Stimulated activated memory B cell treated with anti-CD40 and anti-IgM and Interleukin-4, amounts not matched to agents 10 μg/mL and 1 μg/mL and 100 μg/mL, for 72 hours (primary cell): ENCODE results near the gene BUB1.

ENCODE experiments used
- ATAC-seq: fragments of 150-1000 bp; cut with Tn5 transposase; 2 replicates; pipeline ENCODE4 v1.10.0; 2021
- H3K27ac Mint-ChIP-seq: one replicate; pipeline ENCODE4 v1.8.0; 2022; ENCODE audit warnings: mild to moderate bottlenecking, mixed read lengths
- H3K27me3 Mint-ChIP-seq: one replicate; pipeline ENCODE4 v1.8.0; 2022; ENCODE audit warnings: mixed read lengths
- H3K36me3 Mint-ChIP-seq: one replicate; pipeline ENCODE4 v1.8.0; 2022; ENCODE audit warnings: mixed read lengths
- H3K4me1 Mint-ChIP-seq: one replicate; pipeline ENCODE4 v1.8.0; 2022; ENCODE audit warnings: mixed read lengths
- H3K4me3 Mint-ChIP-seq: one replicate; pipeline ENCODE4 v1.8.0; 2022; ENCODE audit warnings: mild to moderate bottlenecking, moderate library complexity, mixed read lengths
- H3K9me3 Mint-ChIP-seq: one replicate; pipeline ENCODE4 v1.8.0; 2022; ENCODE audit warnings: mixed read lengths

Gene BUB1

DNA sequence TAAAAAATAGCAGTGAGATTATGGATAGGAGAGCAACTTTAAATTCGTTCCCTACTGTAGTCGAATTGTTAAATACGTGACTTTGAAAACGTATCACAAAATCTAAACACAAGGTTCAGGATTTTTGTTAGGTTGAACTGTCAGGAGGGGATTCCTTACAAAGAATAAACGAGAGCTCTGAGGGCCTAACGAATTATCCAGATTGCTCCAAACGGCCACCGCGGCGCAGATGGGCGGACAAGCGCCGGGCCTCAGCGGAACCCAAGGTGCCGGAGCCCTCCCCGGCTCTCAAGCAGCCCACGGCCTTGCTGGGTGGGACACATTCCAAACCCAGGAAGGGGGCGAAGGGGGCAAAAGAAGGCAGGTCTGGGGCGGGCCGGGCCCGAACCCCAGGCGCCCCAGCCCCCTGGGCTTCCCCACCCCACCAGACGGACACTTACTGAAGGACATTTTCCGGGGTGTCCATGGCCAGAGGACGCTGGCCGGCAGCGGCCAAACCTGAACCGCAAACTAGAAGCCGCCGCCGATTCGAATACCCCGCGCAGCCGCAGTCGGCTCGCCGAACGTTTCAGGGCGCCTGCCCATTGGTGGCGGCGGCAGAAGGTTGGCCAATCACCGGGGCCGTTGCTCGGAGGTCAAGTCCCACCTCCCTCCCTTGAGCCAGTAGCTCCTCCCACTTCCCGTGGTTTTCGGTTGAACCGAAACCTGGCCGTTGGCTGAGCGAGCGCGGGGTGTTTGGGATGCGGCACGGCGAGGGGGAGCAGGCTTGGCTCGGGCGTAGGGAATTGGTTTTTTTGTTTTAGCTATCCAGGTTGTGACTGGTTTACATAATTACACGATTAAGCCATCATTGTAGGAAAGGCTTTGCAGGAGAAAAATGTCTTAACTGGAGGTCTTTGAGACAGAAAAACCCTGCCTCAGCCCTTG, at the start of gene BUB1:
TSS of gene BUB1 (minus strand) at position 534 of the 927 bp plus-strand sequence. CDS start at position 466, 68 bp downstream.
- Mint-ChIP-seq H3K27me3 (no peaks in the 10 kb centered on the region), H3K27ac (peak within 1 kb of the TSS; percentile 85), H3K36me3 (no peaks in the 10 kb centered on the region), H3K4me1 (peaks cover 28% of the 10 kb centered on the region), H3K9me3 (no peaks in the 10 kb centered on the region), H3K4me3 (peak within 1 kb of the TSS; percentile 91)
- ATAC-seq, result peak; percentile 94

DNA sequence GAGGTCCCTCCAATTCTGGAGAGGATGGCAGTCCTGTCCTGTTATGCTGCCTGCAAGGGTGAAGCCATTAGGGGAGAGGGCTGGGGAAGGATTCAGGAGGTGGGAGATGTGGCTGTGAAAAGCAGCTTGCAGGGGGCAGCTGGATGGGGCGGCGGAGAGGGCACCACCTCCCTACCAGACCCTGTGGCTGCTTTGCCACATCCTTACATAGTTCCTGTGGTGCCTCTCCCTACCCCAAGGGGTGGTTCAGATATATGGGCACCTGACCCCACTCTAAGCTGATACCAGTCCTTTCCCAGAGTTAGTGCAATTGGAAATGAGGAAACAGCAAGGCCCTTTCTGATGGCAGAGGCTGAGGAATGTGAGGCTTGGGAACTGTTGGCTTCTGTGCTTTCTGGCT, 48.4 kb upstream of the BUB1 start:
- no peak for ATAC-seq
- peaks cover 8% of the 10 kb centered on the region for H3K4me1 Mint-ChIP-seq
- H3K4me3 Mint-ChIP-seq, result no peak overlapping the region
- peaks cover 40% of the 10 kb centered on the region for H3K27me3 Mint-ChIP-seq
- no peak overlapping the region for H3K27ac Mint-ChIP-seq
- H3K9me3 Mint-ChIP-seq, result peaks cover 5% of the 10 kb centered on the region
- no peaks in the 10 kb centered on the region for H3K36me3 Mint-ChIP-seq

DNA sequence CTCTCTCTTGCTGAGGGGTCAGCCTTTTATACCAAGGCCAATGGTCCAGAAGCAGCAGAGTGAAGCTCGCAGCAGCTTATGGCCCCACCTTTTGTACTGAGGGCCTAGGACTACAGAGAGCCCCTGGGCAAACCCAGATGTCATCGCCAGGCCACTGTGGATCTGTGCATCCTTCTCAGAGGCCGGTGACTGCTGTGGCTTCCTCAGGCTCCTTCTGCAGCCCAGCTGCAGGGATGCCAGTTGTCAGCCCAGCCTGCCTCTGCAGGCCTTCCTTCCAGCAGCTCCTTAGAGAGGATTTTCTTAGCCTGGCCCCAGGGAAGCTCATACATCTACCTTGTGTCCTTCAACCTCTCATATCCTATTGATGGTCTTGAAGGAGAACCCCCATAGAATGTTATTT, 48.0 kb upstream of the BUB1 start:
- ATAC-seq, result peak; percentile 8
- no peak overlapping the region for H3K27ac Mint-ChIP-seq
- H3K27me3 Mint-ChIP-seq, result peaks cover 36% of the 10 kb centered on the region
- H3K4me3 Mint-ChIP-seq, result no peak overlapping the region
- no peaks in the 10 kb centered on the region for H3K36me3 Mint-ChIP-seq
- peaks cover 3% of the 10 kb centered on the region for H3K9me3 Mint-ChIP-seq
- peaks cover 4% of the 10 kb centered on the region for H3K4me1 Mint-ChIP-seq

DNA sequence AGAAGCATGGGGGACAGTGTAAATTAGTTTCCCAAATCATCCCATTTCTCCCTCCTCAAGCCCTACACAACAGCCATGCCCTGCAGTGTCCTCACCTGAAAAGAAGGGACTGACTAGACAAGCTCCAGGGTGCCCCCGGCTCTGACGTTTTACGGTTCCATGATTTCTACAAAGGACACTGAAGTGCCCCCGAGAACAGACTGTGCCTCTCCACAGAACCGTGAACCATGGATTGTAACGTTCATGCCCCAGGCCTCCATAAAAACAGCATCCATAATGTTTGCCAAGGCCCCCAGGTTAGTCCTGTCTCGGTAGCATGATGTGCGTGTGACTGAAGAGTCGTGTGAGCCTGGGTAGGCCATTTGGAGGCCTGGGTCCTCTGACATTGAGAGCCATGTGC, 47.5 kb upstream of the BUB1 start:
- H3K4me3 Mint-ChIP-seq, result no peak overlapping the region
- no peaks in the 10 kb centered on the region for H3K4me1 Mint-ChIP-seq
- no peak overlapping the region for H3K27ac Mint-ChIP-seq
- no peak for ATAC-seq
- peaks cover 3% of the 10 kb centered on the region for H3K9me3 Mint-ChIP-seq
- H3K27me3 Mint-ChIP-seq, result peaks cover 31% of the 10 kb centered on the region
- H3K36me3 Mint-ChIP-seq, result no peaks in the 10 kb centered on the region

DNA sequence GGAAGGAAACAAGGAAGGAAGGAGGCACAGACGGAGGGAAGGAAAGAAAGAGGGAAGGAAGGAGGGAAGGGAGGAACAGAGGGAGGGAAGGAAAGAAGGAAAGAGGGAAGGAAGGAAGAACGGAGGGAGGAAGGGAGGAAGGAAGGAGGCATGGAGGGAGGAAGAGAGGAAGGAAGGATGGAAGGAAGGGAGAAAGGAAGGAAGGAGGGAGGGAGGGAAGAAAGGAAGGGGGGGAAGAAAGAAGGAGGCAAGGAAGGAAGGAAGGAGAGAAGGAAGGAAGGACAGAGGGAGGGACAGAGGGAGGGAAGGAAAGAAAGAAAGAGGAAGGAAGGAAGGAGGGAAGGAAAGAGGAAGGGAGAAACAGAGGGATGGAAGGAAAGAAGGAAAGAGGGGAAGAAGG, 47.0 kb upstream of the BUB1 start:
- H3K4me1 Mint-ChIP-seq, result no peaks in the 10 kb centered on the region
- no peaks in the 10 kb centered on the region for H3K36me3 Mint-ChIP-seq
- H3K27me3 Mint-ChIP-seq, result peaks cover 31% of the 10 kb centered on the region
- H3K9me3 Mint-ChIP-seq, result peaks cover 3% of the 10 kb centered on the region
- no peak overlapping the region for H3K4me3 Mint-ChIP-seq
- no peak for ATAC-seq
- no peak overlapping the region for H3K27ac Mint-ChIP-seq

GRCh38 chr2:110720547-110720946, 42.7 kb upstream of the BUB1 start:
- Mint-ChIP-seq H3K9me3 (peaks cover 3% of the 10 kb centered on the region), H3K36me3 (no peaks in the 10 kb centered on the region), H3K4me1 (no peaks in the 10 kb centered on the region), H3K27me3 (peaks cover 50% of the 10 kb centered on the region), H3K4me3 (no peak overlapping the region), H3K27ac (no peak overlapping the region)
- no peak for ATAC-seq

GRCh38 chr2:110718990-110719389, 41.1 kb upstream of the BUB1 start:
- H3K4me1 Mint-ChIP-seq, result no peaks in the 10 kb centered on the region
- H3K4me3 Mint-ChIP-seq, result no peak overlapping the region
- ATAC-seq, result no peak
- H3K27me3 Mint-ChIP-seq, result peaks cover 51% of the 10 kb centered on the region
- H3K36me3 Mint-ChIP-seq, result no peaks in the 10 kb centered on the region
- no peaks in the 10 kb centered on the region for H3K9me3 Mint-ChIP-seq
- H3K27ac Mint-ChIP-seq, result no peak overlapping the region

DNA sequence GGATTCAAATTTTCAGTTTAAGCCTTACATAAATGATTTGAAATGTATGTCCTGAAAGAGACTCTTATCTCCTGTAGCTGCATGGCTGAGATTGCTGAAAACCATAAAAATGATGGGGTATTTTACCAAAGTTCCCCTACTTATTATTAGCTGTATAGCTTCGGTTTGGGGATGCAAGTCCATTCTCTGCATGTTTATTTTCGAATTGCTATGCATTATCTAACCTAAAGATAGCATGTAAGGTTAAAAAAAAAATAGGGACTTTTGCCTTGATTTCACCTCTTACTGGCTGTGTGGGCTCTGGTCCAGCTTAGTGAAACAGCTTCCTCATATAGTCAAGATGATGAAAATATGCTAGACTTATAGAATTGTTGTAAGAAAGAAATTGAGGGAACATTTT, 40.5 kb upstream of the BUB1 start:
- Mint-ChIP-seq H3K9me3 (no peaks in the 10 kb centered on the region), H3K27me3 (peaks cover 52% of the 10 kb centered on the region), H3K4me3 (no peak overlapping the region), H3K4me1 (no peaks in the 10 kb centered on the region), H3K27ac (no peak overlapping the region), H3K36me3 (no peaks in the 10 kb centered on the region)
- no peak for ATAC-seq

DNA sequence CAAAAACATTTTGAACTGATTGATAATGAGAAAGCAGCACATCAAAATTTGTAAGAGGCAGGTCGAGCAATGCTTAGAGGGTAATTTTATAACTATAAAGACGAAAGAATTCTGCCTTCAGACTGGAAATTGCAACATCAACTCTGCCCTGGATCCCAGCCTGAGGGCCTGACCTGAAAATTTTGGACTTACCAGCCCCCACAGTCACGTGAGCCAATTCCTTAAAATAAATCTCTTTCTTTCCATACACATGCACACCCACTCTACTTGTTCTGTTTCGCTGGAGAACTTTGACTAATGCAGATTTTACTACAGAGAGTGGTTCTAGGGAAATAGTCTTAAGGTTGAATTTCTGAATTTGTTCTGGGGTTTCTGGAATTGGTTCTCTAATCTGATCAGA, 39.9 kb upstream of the BUB1 start:
- Mint-ChIP-seq H3K9me3 (no peaks in the 10 kb centered on the region), H3K36me3 (no peaks in the 10 kb centered on the region), H3K4me1 (no peaks in the 10 kb centered on the region), H3K27me3 (peaks cover 59% of the 10 kb centered on the region), H3K27ac (no peak overlapping the region), H3K4me3 (no peak overlapping the region)
- no peak for ATAC-seq

GRCh38 chr2:110716959-110717645, 39.2 kb upstream of the BUB1 start:
- H3K4me3 Mint-ChIP-seq, result no peak overlapping the region
- peaks cover 65% of the 10 kb centered on the region for H3K27me3 Mint-ChIP-seq
- H3K4me1 Mint-ChIP-seq, result no peaks in the 10 kb centered on the region
- no peak overlapping the region for H3K27ac Mint-ChIP-seq
- H3K36me3 Mint-ChIP-seq, result no peaks in the 10 kb centered on the region
- H3K9me3 Mint-ChIP-seq, result no peaks in the 10 kb centered on the region
- no peak for ATAC-seq

DNA sequence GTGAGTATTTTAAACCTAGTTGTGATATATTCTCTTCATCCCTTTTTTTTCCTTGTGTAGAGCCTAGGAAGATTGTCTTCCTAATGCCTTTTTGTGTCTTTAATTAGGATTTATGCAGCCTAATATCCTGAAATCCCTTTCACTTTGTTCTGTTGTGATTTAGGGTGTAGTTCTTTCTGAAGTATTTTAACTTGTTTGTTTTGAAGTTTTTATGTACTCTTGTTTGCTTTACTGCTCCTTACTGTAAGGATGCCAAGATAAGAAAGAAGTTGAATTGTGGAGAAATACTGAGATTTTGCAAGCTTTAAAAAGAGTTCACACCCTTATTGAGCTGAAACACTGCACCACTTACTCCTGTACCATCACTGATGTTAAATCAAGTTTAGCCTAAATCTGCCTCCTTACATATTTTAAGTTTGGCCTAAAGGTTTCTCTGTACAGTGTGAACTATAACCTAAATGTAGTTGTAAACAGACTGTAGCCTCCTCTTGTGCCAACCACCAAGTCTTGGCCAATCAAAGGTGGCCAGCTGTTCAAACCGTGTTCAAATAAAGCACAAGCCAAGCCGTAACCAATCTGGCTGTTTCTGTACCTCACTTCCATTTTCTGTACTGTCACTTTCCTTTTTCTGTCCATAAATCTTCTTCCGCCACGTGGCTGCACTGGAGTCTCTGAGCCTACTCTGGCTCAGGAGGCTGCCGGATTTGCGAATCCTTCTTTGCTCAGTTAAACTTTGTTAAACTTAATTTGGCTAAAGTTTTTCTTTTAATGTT, 36.8 kb upstream of the BUB1 start:
- no peak for ATAC-seq
- peaks cover 77% of the 10 kb centered on the region for H3K27me3 Mint-ChIP-seq
- no peak overlapping the region for H3K27ac Mint-ChIP-seq
- no peak overlapping the region for H3K4me3 Mint-ChIP-seq
- H3K9me3 Mint-ChIP-seq, result no peaks in the 10 kb centered on the region
- no peaks in the 10 kb centered on the region for H3K4me1 Mint-ChIP-seq
- H3K36me3 Mint-ChIP-seq, result no peaks in the 10 kb centered on the region

- H3K9me3 Mint-ChIP-seq, result no peaks in the 10 kb centered on the region
- no peak overlapping the region for H3K27ac Mint-ChIP-seq
- no peak overlapping the region for H3K4me3 Mint-ChIP-seq
- no peaks in the 10 kb centered on the region for H3K4me1 Mint-ChIP-seq
- ATAC-seq, result peak; percentile 47
- H3K36me3 Mint-ChIP-seq, result no peaks in the 10 kb centered on the region
- H3K27me3 Mint-ChIP-seq, result peaks cover 84% of the 10 kb centered on the region
These were observed 35.9 kb upstream of the BUB1 start for GRCh38 chr2:110713513-110714362.

- H3K4me3 Mint-ChIP-seq, result no peak overlapping the region
- no peaks in the 10 kb centered on the region for H3K36me3 Mint-ChIP-seq
- no peak for ATAC-seq
- no peaks in the 10 kb centered on the region for H3K9me3 Mint-ChIP-seq
- no peaks in the 10 kb centered on the region for H3K4me1 Mint-ChIP-seq
- H3K27ac Mint-ChIP-seq, result no peak overlapping the region
- H3K27me3 Mint-ChIP-seq, result peaks cover 88% of the 10 kb centered on the region
These were observed 34.9 kb upstream of the BUB1 start for GRCh38 chr2:110712737-110713136.

GRCh38 chr2:110708455-110708854, 30.6 kb upstream of the BUB1 start:
- H3K4me1 Mint-ChIP-seq, result no peaks in the 10 kb centered on the region

More at GRCh38 chr2:110708455-110708854, 30.6 kb upstream of the BUB1 start:
- no peak for ATAC-seq
- peaks cover 3% of the 10 kb centered on the region for H3K9me3 Mint-ChIP-seq
- H3K4me3 Mint-ChIP-seq, result no peak overlapping the region
- H3K36me3 Mint-ChIP-seq, result no peaks in the 10 kb centered on the region
- no peak overlapping the region for H3K27ac Mint-ChIP-seq
- H3K27me3 Mint-ChIP-seq, result peaks cover 54% of the 10 kb centered on the region
